H1 (cell line): ENCODE results near the gene MFSD2A. TPM values are rescaled to one million over a fixed set of nuclear protein-coding genes. Genes with fewer than 3 reads are reported as not detected.

Experiments used
- CTCF ChIA-PET: fragments of 300-600 bp; sonication (Branson Sonifier 250); formaldehyde crosslinking; loops from one replicate; lab custom pipeline; 2021; ENCODE audit not compliant: partially characterized antibody; lab: Charles Lee
- POLR2A ChIA-PET: fragments of 300-600 bp; sonication (Branson Sonifier 250); formaldehyde crosslinking; loops from one replicate; lab custom pipeline; 2021; ENCODE audit warnings: inconsistent platforms; ENCODE audit not compliant: partially characterized antibody; lab: Charles Lee
- DNase-seq, 2 experiments: peaks; one replicate each; pipeline versions ENCODE4 v3.0.0 to v3.0.0-alpha.2; 2010 to 2022; ENCODE audit warnings: low spot score in 2 of 2, low read depth in 1 of 2, mixed read lengths in 1 of 2
- FAIRE-seq: peaks from 2 replicates; lab custom pipeline; 2011; peaks lifted over from hg19 to GRCh38; lab: Jason Lieb, UNC
- H2AFZ ChIP-seq: 2 replicates; pipeline ENCODE4 v1.8.1; 2012; ENCODE audit warnings: low read length, inconsistent platforms
- H2AK5ac ChIP-seq: 2 replicates; pipeline ENCODE4 v1.6.1; 2013; ENCODE audit warnings: low read depth, low read length
- H2BK120ac ChIP-seq: replicated peaks from 2 replicates; pipeline ENCODE3; 2013; ENCODE audit warnings: low read depth, low read length, inconsistent platforms
- H2BK12ac ChIP-seq: 2 replicates; pipeline ENCODE4 v1.6.1; 2013; ENCODE audit warnings: low read depth, low read length
- H2BK15ac ChIP-seq: 2 replicates; pipeline ENCODE4 v1.6.1; 2013; ENCODE audit warnings: low read length
- H2BK20ac ChIP-seq: 2 replicates; pipeline ENCODE4 v1.6.1; 2013; ENCODE audit warnings: low read length
- H2BK5ac ChIP-seq: 2 replicates; pipeline ENCODE4 v1.6.1; 2013; ENCODE audit warnings: low read depth, low read length
- H3K14ac ChIP-seq: 2 replicates; pipeline ENCODE4 v1.6.1; 2013; ENCODE audit warnings: inconsistent platforms; ENCODE audit not compliant: insufficient read length
- H3K18ac ChIP-seq: 2 replicates; pipeline ENCODE4 v1.6.1; 2013; ENCODE audit warnings: low read length; ENCODE audit errors: extremely low read depth
- H3K23ac ChIP-seq: 2 replicates; pipeline ENCODE4 v1.6.1; 2013; ENCODE audit warnings: inconsistent platforms; ENCODE audit not compliant: insufficient read length
- H3K23me2 ChIP-seq: 2 replicates; pipeline ENCODE4 v1.6.1; 2013; ENCODE audit warnings: low read depth, low read length
- H3K27ac ChIP-seq: 2 replicates; pipeline ENCODE4 v1.6.1; 2011; ENCODE audit warnings: low read depth, low read length, inconsistent platforms
- H3K27me3 ChIP-seq, 4 experiments: replicated peaks in 1 of 4; 1 replicate in 1 of 4; 2 replicates in 3 of 4; pipeline versions ENCODE4 v1.6.1 to v1.8.1; 2011 to 2013; ENCODE audit warnings: low read length in 3 of 4, mild to moderate bottlenecking in 3 of 4, inconsistent platforms in 2 of 4, mixed read lengths in 2 of 4, moderate library complexity in 1 of 4; ENCODE audit not compliant: control insufficient read depth in 3 of 4, insufficient read depth in 3 of 4; ENCODE audit errors: extremely low read depth in 1 of 4
- H3K36me3 ChIP-seq, 4 experiments: 2 replicates each; pipeline versions ENCODE4 v1.6.1 to v1.8.1; 2011 to 2013; ENCODE audit warnings: mild to moderate bottlenecking in 4 of 4, low read length in 3 of 4, moderate library complexity in 2 of 4, control low read depth in 1 of 4, inconsistent platforms in 1 of 4; ENCODE audit not compliant: insufficient read depth in 4 of 4, control insufficient read depth in 2 of 4
- H3K4ac ChIP-seq: replicated peaks from 2 replicates; pipeline ENCODE3; 2013; ENCODE audit warnings: low read length, low read depth, mixed read lengths, inconsistent platforms; ENCODE audit not compliant: insufficient read length
- H3K4me1 ChIP-seq, 4 experiments: replicated peaks in 1 of 4; 1 replicate in 1 of 4; 2 replicates in 3 of 4; pipeline versions ENCODE4 v1.6.1 to v1.8.1; 2011 to 2013; ENCODE audit warnings: low read length in 3 of 4, inconsistent platforms in 2 of 4, mixed read lengths in 1 of 4; ENCODE audit not compliant: insufficient read depth in 4 of 4, control insufficient read depth in 3 of 4
- H3K4me2 ChIP-seq, 2 experiments: 2 replicates each; pipeline versions ENCODE4 v1.6.1 to v1.8.1; 2011 to 2013; ENCODE audit warnings: low read depth in 2 of 2, low read length in 2 of 2, control low read depth in 1 of 2, inconsistent platforms in 1 of 2, mild to moderate bottlenecking in 1 of 2; ENCODE audit not compliant: insufficient read depth in 1 of 2
- H3K4me3 ChIP-seq, 4 experiments: fragments of 200-600, 300-600 bp in 1 of 4; sonication (generic), shearing (Covaris generic), sonication (Bioruptor Twin) in 1 of 4; 2 replicates each; pipeline versions ENCODE4 v1.5.1 to v1.8.1; 2011 to 2016; ENCODE audit warnings: low read length in 4 of 4, low read depth in 3 of 4, control low read depth in 2 of 4, inconsistent platforms in 2 of 4, mild to moderate bottlenecking in 2 of 4, mixed read lengths in 1 of 4, moderate library complexity in 1 of 4; ENCODE audit not compliant: insufficient read depth in 2 of 4; ENCODE audit errors: extremely low read depth in 1 of 4
- H3K56ac ChIP-seq: replicated peaks from 2 replicates; pipeline ENCODE3; 2013; ENCODE audit warnings: low read depth, mild to moderate bottlenecking, mixed read lengths, low read length, inconsistent platforms; ENCODE audit not compliant: insufficient read length
- H3K79me1 ChIP-seq: 2 replicates; pipeline ENCODE4 v1.6.1; 2013; ENCODE audit warnings: low read depth, low read length, control low read depth
- H3K79me2 ChIP-seq, 2 experiments: 2 replicates each; pipeline versions ENCODE4 v1.6.1 to v1.8.1; 2012 to 2013; ENCODE audit warnings: low read length in 2 of 2, mild to moderate bottlenecking in 2 of 2, inconsistent platforms in 1 of 2; ENCODE audit not compliant: insufficient read depth in 2 of 2, control insufficient read depth in 1 of 2
- H3K9ac ChIP-seq, 4 experiments: replicated peaks in 1 of 4; 1 replicate in 1 of 4; 2 replicates in 3 of 4; pipeline versions ENCODE4 v1.6.1 to v1.8.1; 2011 to 2013; ENCODE audit warnings: low read depth in 3 of 4, low read length in 3 of 4, control low read depth in 2 of 4, mild to moderate bottlenecking in 2 of 4, moderate library complexity in 2 of 4, inconsistent platforms in 1 of 4; ENCODE audit errors: extremely low read depth in 1 of 4
- H3K9me3 ChIP-seq, 2 experiments: 2 replicates each; pipeline versions ENCODE4 v1.6.1 to v1.8.1; 2012 to 2013; ENCODE audit warnings: mild to moderate bottlenecking in 2 of 2, moderate library complexity in 2 of 2, control low read depth in 1 of 2, inconsistent platforms in 1 of 2, low read depth in 1 of 2, low read length in 1 of 2, mixed read lengths in 1 of 2; ENCODE audit not compliant: insufficient read depth in 2 of 2
- H4K20me1 ChIP-seq, 2 experiments: replicated peaks in 1 of 2; 2 replicates each; pipeline versions ENCODE3 to v1.8.1; 2011 to 2013; ENCODE audit warnings: inconsistent platforms in 2 of 2, low read length in 2 of 2, mild to moderate bottlenecking in 1 of 2; ENCODE audit not compliant: insufficient read depth in 2 of 2, control insufficient read depth in 1 of 2
- H4K5ac ChIP-seq: 2 replicates; pipeline ENCODE4 v1.6.1; 2013; ENCODE audit warnings: low read length, low read depth, mixed read lengths, inconsistent platforms; ENCODE audit not compliant: insufficient read length
- H4K8ac ChIP-seq: 2 replicates; pipeline ENCODE4 v1.8.0; 2013; ENCODE audit warnings: mild to moderate bottlenecking, moderate library complexity, low read length, inconsistent platforms; ENCODE audit not compliant: insufficient read depth; ENCODE audit errors: extremely low read depth
- H4K91ac ChIP-seq: replicated peaks from 2 replicates; pipeline ENCODE3; 2013; ENCODE audit warnings: low read length, mixed read lengths, inconsistent platforms; ENCODE audit not compliant: insufficient read length
- EZH2 ChIP-seq: fragments of 200-600 bp; sonication (generic); IDR thresholded peaks from 2 replicates; pipeline ENCODE4 v1.7.1; 2012; ENCODE audit warnings: low read depth, mild to moderate bottlenecking, moderate library complexity, low read length, inconsistent platforms; ENCODE audit not compliant: severe bottlenecking
- GABPA ChIP-seq: IDR thresholded peaks from 2 replicates; pipeline ENCODE4 v1.6.1; 2011; ENCODE audit warnings: mild to moderate bottlenecking, low read length, moderate library complexity, borderline replicate concordance; ENCODE audit not compliant: insufficient read depth
- POLR2A ChIP-seq, 2 experiments: IDR thresholded peaks; 1 replicate in 1 of 2; 2 replicates in 1 of 2; pipeline ENCODE4 v1.6.1; 2011; ENCODE audit warnings: low read depth in 2 of 2, low read length in 2 of 2, mild to moderate bottlenecking in 2 of 2; ENCODE audit errors: control extremely low read depth in 1 of 2
- RNF2 ChIP-seq: fragments of 200-900, 300-1000 bp; sonication (generic); IDR thresholded peaks from 2 replicates; pipeline ENCODE4 v1.7.1; 2016; ENCODE audit warnings: borderline replicate concordance, low read depth, mild to moderate bottlenecking, antibody characterized with exemption, low read length; ENCODE audit not compliant: poor library complexity, severe bottlenecking; ENCODE audit errors: missing control alignments
- TAF1 ChIP-seq: IDR thresholded peaks from 2 replicates; pipeline ENCODE4 v1.6.1; 2011; ENCODE audit warnings: mild to moderate bottlenecking, low read depth, low read length
- USF2 ChIP-seq: IDR thresholded peaks from 2 replicates; pipeline ENCODE4 v1.6.1; 2011; ENCODE audit warnings: low read length, improper control_type of control experiment
- WGBS, 2 experiments: shearing (Covaris generic) in 1 of 2; methylation state at CpG; one replicate each; pipeline versions ENCODE4 v1.1.6 to v1.1.7; 2013 to 2015; ENCODE audit warnings: low lambda C conversion rate in 2 of 2, mixed read lengths in 2 of 2, inconsistent platforms in 1 of 2, low coverage in 1 of 2, missing lambda C conversion rate in 1 of 2; ENCODE audit not compliant: insufficient replicate concordance in 2 of 2, insufficient coverage in 1 of 2, insufficient read length in 1 of 2; ENCODE audit errors: extremely low coverage in 1 of 2, missing lambda C conversion rate in 1 of 2; 5-methylcytosine and 5-hydroxymethylcytosine counted together
- polyA plus RNA-seq, 7 experiments: library from polyadenylated mRNA; depleted of rRNA in 3 of 7; stranded (reverse) in 5 of 7; unstranded in 2 of 7; fragments of >200 nt in 5 of 7; fragments of 200-250 nt in 2 of 7; gene quantifications; 1 replicate in 5 of 7; 2 replicates in 1 of 7; 4 replicates in 1 of 7; pipeline versions ENCODE4 v1.2.1 to v1.2.3, GENCODE V29; 2011 to 2013; ENCODE audit warnings: missing spikeins in 2 of 7, mixed read lengths in 2 of 7
- total RNA-seq: library from RNA; stranded (reverse); fragmentation: NEBNext Ultra II Directional; extraction: Animal tissue kit (Norgen Biotek cat#: 25700); gene quantifications from 2 replicates; pipeline ENCODE4 v1.2.1, GENCODE V29; 2021

MFSD2A gene
- total and polyA plus RNA-seq, 2 of the 8 experiments (the other 6 are each of a cell fraction or from before 2014, with no cell fraction given), result 18.3 to 25.9 TPM

DNA sequence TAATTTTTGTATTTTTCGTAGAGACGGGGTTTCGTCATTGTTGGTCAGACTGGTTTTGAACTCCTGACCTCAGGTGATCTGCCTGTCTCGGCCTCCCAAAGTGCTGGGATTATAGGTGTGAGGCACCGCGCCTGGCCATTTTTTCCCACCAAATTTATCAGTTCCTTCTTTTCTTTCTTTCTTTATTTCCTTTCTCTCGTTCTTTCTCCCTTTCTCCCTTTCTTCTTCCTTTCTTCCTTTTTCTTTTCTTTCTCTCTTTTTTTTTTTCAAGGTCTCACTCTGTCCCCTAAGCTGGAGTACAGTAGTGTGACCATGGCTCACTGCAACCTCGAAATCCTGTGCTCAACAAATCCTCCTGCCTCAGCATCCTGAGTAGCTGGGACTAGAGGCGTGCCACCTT lies 26.4 kb downstream of the MFSD2A start:
- Histone ChIP-seq H3K23ac (no peak overlapping the region), H4K91ac (no peak overlapping the region), H3K14ac (no peak overlapping the region), H3K4me3 (no peak overlapping the region), H4K5ac (no peak overlapping the region), H2BK15ac (0 out of 2 replicates have a peak overlapping the region, but pooled peaks have one; percentile 61), H2BK20ac (no peak overlapping the region), H3K9ac (no peak overlapping the region), H3K79me2 (no peaks in the 10 kb centered on the region), H3K79me1 (no peaks in the 10 kb centered on the region), H2AK5ac (no peak overlapping the region), H3K56ac (no peak overlapping the region), H2AFZ (no peak overlapping the region; the same call in 1 of the 2 replicates), H3K18ac (no peak overlapping the region), H4K20me1 (no peaks in the 10 kb centered on the region), H3K4ac (no peak overlapping the region), H2BK120ac (no peak overlapping the region), H3K4me2 (no peak overlapping the region), H3K9me3 (0 out of 4 replicates have a peak, but pooled peaks cover 0 to 5% of the 10 kb centered on the region in 2 experiments), H2BK12ac (no peak overlapping the region), H3K36me3 (no peaks in the 10 kb centered on the region), H3K23me2 (no peaks in the 10 kb centered on the region), H3K4me1 (peaks cover 0 to 10% (median 5%) of the 10 kb centered on the region in 4 experiments; a peak in 5 of 7 replicates), H3K27me3 (no peaks in the 10 kb centered on the region), H2BK5ac (no peak overlapping the region), H3K27ac (no peak overlapping the region), H4K8ac (no peak overlapping the region)
- WGBS, 2 experiments, result 91% methylated on average over 9 of the region's 9 CpGs; no CpG with 5 or more reads in 1 of the 2 experiments
- DNase-seq (no peak), FAIRE-seq (no peak)
- no peak for TF ChIP-seq USF2
- no peak for TF ChIP-seq POLR2A (IDR thresholded peaks at IDR 0.05; ENCODE audit: control extremely low read depth in 1 of 2, low read depth in 2 of 2, low read length in 2 of 2)
- TF ChIP-seq RNF2, result no peak
- TF ChIP-seq GABPA, result no peak
- TF ChIP-seq TAF1, result no peak
- no peak for TF ChIP-seq EZH2
- CTCF ChIA-PET, result interaction anchor here (0.9 to 3.4 kb wide), 5 partner anchors 8 to 70 kb away, joined by 3 to 10 read pairs (median 6); no protein-coding TSS in a partner anchor
- POLR2A ChIA-PET, result interaction anchor here (1.0 kb wide), 1 partner anchor 64 kb away, joined by 3 read pairs; no protein-coding TSS in a partner anchor
